HG03575 (cell line): ENCODE data around the gene KRT13.

ENCODE experiments used
- ATAC-seq: cut with Tn5 transposase; IDR thresholded peaks from one replicate; pipeline ENCODE4 v1.9.1; 2021; ENCODE audit not compliant: unreplicated experiment, insufficient number of reproducible peaks, low FRiP score; ENCODE audit errors: extremely low read depth

Gene KRT13

GRCh38 chr17:41522301-41523224 is 17.2 kb upstream of the KRT13 start:
- no peak for ATAC-seq

GRCh38 chr17:41521574-41522261 is 16.3 kb upstream of the KRT13 start:
- no peak for ATAC-seq

DNA sequence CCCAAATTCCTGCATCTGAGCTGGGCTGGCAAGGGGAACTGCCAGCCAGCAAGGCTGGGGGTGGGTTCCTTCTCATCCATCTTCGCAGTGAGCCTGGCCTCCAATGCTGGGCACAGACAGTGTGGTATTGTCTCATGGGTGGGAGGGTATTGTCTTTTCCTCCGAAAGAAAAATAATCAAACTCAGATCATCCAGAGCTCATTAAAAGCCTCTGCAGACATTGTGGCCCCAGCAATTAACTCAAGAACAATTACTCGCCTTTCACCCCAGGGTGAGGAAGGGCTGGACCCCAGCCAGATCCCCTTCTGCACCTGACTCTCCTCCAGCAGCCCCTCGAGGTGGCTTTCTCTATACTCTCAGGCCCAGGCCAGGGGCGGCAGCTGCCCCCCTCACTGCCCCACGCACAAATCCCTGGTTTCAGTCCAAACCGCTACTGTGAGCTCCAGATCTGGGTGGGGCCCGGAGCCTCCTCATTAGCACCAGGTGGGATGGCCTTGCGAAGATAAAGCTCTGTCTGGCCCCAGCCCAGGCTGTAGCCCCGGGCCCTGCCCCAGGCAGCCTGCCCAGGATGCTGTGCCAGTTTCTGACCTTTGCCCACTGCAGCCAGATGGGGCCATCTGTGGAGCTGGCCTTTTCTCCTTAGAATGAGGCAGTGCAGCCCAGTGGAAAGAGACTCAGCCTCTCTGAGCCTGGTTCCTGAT is 15.6 kb upstream of the KRT13 start:
- ATAC-seq = no peak

- ATAC-seq = no peak
These were observed 14.3 kb upstream of the KRT13 start for GRCh38 chr17:41519501-41520224.

GRCh38 chr17:41518789-41519449 is 13.5 kb upstream of the KRT13 start, which contains the start of gene KRT15:
KRT15 (minus strand) TSS chr17:41518890; CDS start chr17:41518827, 63 bp downstream.
- ATAC-seq = no peak

- no peak for ATAC-seq
These were observed 12.6 kb upstream of the KRT13 start for GRCh38 chr17:41518031-41518430.

GRCh38 chr17:41516830-41517283 is 11.4 kb upstream of the KRT13 start:
- ATAC-seq = no peak

DNA sequence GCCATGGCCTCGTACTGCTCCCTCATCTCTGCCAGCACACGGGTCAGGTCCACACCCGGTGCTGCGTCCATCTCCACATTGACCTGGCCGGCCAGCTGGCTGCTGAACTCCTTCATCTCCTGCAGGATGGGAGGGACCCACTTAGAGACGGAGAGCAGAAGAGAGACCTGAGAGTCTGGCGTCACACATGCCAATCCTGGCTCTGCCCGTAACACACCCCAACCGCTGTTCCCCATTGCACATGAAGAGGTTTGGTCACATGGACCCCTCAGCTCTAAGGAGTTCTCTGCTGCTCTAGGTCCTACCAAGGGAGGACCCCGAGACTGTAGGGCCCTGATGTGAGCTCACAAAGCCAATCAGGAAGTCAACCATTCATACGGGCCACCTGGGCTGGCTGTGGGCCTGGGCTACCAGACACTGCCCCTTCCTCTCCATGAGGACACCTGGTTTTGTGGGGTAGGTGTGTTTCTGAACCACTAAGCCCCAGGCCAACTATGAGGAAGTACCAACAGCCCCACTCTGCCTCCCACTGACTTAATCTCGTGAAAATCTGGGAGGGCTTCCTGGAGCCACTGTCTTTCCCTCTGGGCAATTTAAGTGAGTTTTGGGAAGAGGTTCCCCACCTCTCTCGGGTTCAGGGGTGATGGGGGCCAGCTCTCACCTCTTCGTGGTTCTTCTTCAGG is 10.9 kb upstream of the KRT13 start:
- ATAC-seq = no peak

- ATAC-seq = no peak
These were observed 7.7 kb upstream of the KRT13 start for GRCh38 chr17:41513168-41513547.

DNA sequence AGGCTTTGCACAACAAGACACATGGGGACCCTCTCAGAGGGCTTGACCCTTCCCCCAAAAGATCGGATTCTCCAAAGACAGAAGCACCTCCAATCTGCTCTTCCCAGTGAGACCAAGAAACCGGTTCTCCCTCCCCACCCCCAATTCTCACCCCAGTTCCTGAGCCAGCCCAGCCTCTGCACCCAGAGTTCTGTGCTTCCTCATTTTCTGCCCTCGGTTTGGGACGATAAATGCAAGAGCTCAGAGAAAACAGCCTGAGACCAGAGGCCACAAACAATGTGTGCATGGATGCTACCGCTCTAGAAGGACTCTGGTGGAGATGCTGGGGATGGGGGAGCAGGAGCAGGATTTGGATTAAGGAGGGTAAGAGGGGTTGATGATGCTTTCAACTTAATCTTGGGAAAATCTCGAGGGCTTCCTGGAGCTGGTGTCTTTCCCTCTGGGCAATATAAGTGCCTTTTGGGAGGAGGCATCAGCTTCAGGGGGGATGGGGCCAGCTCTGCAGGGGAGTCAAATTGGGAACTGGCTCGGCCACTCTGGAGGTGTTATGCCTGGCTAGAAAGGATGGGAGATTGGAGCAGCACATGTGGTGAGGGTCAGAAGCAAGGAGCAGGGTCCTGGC is 7.2 kb upstream of the KRT13 start:
- ATAC-seq = no peak

DNA sequence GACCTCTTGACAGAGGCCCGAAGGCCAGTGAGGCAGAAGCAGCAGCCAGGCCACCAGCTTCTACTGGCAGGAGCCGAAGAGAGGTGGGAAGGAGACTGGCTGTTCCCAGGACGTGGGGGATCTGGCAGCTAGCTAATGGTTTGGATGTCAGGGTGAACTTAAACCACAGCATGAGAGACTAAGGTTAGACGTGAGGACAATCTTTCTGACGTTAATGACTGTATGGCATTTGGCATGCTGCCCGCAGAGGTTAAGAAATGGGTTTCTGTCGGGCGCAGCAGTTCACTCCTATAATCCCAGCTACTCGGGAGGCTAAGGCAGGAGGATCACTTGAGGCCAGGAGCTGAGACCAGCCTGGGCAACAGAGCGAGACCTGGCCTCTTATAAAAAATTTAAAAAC is 6.3 kb upstream of the KRT13 start:
- no peak for ATAC-seq

- no peak for ATAC-seq
These were observed 5.7 kb upstream of the KRT13 start for GRCh38 chr17:41511116-41511515.

DNA sequence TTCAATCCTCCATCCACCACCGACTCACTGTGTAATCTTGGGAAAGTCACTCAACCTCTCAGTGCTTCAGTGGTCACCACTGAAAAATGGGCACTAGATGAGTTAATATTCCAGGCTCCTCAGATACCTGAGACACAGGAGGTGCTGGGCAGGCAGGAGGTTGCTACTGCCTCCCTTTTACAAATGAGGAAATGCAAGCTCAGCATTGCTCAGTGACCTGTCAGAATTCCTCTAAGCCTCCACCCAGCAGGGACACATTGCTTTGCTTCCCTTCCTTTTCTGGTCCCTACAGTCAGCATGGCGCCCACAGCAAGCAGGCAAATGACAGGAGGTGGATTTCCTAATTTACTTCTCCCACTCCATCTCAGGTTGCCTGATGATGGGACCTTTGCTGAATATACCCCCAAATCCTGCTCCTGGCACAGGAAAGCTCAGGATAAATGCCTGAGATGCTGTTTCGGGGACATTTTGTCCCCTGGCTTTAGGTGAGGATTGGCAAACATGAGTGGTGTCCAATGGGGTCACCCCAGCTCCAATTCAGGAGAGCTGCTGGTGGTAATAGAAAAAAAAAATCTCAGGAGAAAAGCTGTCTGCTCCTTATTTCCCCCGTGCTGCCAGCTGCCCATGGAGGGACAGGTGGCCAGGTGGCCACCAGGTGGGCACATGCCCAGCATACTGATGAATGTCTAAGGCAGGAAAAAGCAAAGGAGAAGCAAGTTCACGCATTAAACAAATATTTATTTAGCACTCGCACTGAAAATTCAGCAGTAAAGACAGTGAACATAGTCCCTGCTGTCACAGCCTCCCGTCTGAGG is 5.0 kb upstream of the KRT13 start:
- no peak for ATAC-seq

DNA sequence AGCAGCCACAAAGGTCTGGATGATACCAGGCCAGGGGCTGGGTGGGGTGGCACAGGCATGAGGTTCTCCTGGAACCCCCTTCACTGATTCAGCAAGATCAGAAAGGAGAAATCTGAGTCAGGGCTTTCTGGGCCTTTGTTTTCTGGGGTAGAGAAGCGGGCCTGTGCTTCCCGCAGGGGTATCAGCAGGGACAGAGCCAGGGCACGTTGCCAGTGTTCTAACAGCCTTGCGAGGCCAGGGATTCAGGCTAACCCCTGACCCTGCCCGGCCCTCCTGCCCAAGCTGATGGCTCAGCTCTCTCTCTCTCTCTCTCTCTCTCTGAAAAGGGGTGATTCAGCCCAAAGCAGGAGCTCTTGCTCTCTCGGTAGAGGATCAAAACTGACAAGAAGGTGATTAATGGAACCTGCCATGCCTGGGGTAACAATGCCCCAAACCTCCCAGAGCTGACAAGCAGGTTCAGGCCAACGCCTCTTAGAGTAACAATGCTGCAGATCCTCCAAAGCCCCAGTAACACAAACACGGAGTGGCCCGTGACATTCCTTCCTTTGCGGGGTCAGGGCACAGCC is 2.0 kb upstream of the KRT13 start:
- no peak for ATAC-seq

GRCh38 chr17:41505809-41506767 is 676 bp upstream of the KRT13 start:
- ATAC-seq = no peak
